Activated CD4-positive, alpha-beta T cell treated with anti-CD3 and anti-CD28 coated beads for 4 hours (primary cell): ENCODE measurements around the gene SPATA32.
"Not testable (repeated sequence)": the region's sequence is repeated elsewhere in the genome, so short reads cannot be mapped to it uniquely, and the experiment has no call there.

ENCODE experiments used
- DNase-seq, 2 donors: peaks; one replicate each; pipeline ENCODE4 v3.0.0-alpha.2; 2020

SPATA32 gene

GRCh38 chr17:45270828-45271418 lies 9.0 kb upstream of the SPATA32 start:
- DNase-seq = peak; percentile 41 to 53

DNA sequence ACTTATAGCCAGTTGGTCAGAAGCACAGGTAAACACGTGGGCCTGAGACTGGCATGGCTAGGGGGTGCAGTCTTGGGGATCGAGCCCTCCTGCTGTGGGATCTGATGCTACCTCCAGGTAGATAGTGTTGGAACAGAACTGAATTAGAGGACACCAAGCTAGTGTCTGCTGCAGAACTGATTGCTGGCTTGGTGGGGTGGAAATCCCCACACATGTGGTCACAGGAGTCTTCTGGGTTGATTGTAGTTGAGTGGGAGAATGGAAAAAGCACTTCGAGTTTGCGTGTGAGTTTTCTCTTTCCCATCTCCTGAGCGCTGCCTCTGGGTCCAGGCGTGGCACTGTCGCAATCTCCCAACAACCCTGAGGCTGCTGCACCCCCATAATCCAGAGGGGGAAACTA lies 8.0 kb upstream of the SPATA32 start:
- DNase-seq = no peak

GRCh38 chr17:45267436-45268055 lies 5.7 kb upstream of the SPATA32 start:
- no peak for DNase-seq

DNA sequence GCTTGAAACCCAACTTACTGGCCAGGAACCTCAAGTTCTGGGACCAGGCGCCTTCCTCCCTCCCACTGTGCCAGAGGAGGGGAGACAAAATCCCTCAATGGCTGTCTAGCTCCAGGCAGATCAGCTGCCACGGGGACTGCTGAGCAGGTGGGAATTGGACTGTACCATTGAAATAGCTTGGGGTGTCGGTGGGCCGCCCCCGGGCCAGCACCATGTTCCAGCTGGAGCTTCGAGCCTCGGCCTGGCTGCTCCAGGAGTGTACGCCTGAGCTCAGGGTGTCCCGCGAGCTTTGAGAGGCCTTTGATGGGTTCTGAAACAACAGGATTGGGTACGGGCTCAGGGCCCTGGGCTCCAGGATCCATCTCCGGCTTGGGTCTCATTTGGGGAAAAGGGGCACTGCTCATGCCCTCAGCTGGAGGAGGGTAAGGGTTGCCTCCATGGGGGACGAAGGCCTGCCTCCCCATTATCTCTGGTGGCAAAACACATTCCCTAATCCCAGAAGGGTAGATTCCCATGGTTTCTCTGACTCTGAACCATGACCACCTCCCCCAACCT lies 4.6 kb upstream of the SPATA32 start:
- DNase-seq = no peak

DNA sequence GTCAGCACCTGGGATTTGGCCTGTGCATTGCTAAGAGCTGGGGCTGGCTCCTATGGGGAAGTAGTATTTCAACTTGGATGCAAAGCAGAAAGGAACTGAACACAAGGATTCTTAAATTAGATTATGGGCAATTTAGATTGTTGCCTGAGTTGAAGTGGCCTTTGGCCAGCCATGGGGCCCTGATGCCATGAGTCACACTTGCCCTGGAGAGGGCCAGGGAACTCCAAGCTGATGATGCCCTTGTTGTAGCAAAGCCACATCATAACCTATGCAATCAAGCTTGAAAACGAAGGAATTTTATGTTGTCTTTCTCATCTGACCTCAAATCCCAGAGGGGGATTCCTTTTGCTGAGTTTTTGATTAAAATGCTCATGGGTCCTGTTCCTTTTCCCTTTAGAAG lies 3.9 kb upstream of the SPATA32 start:
- DNase-seq = no peak

DNA sequence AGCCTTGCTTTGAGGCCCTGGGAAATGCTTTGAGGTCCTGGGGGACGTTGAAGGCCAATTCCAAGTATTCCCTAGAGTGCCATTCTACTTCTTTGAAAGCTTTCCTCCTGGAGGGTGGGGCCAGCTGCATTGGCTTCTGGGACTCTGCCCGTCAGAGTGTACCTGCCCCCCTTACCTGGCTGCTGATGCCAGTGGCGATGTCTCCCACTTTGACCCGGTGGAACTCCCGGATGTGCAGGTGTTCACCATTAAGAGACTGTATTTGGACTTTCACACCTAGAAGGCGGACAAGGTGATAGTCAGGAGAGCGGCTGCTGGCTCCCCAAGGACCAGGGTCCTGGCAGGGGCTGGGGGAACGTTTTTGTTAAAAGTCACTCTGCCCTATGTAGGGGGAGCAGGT lies 3.1 kb upstream of the SPATA32 start:
- DNase-seq = no peak

DNA sequence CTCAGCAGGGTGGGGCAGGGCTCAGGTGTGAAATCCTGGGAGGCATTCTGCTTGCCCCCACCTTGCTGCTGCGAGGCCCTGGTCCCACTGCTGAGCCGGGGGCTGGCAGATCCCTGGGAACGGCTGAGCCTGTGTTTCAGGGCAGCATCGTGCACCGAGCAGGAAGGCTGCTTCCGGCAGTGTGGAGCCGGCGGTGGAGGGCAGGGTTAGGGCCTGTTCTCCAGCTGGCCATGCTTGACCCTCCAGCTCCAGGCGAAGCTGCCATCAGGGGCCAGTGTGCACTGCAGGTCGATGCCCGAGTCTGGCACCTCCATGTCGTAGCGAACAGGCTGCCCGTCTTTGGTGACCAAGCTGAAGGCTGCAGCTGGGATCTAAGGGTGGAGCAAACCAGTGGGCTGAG lies 2.5 kb upstream of the SPATA32 start:
- no peak for DNase-seq

DNA sequence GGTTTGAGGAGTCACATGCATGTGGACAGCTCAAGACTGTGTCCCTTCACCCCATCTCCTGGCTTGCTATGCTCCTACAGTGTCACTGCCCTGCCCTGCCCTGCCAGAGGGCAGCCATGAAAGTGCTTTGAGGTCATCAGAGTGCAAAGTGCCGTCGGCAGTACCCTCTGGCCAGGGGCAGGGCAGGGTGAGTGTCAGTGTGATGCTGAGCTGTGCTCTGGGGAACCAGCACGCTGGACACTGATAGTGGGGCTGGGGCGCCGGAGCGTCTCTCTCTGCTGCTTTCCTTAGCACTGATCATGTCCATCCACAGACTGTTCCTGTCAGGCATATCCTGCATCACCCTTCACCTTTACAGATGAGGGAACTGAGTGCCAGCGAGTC lies 1.6 kb upstream of the SPATA32 start:
- no peak for DNase-seq

DNA sequence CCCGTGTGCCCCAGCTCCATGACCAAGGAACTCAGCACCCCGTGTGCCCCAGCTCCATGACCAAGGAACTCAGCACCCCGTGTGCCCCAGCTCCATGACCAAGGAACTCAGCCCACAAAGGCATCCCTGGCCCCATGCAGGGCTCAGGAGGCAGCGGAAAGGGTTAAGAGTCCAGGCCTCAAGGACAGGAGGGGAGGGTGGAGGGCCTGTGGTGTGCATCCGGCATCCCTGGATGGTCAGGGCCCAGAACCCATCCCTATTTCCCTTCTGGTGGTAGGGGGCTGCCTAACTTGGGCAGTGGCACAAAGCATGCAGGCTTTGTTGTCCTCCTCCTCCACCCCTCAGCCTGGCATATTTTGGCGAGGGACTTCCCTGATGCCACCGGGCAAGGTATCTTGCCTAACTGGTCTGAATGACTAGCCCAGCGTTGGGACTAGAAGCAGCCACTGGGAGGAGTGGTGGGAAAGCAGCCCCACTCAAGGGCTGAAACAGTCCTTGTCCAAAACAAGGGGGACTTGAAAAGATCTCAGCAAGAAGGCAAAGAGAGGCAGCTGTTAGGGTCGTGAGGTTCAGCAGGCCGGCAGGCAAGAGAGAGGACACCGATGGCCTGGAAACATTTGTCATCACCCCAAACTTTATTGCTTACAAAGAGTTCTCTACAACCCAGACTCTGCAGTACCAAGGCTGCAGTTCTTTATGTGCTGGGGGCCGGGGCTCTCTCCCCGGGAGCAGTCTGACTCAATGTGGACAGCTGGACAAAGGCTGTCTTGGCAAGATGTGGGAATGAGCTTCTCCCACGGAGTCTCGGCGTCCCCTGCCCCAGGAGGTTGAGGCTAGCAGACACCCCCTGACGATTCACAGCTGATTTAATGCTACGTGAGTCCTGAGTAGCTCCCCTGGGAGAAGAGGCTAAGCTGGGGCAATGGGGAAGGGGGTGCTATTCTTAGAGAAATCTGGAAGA lies 902 bp upstream of the SPATA32 start:
- no peak for DNase-seq

DNA sequence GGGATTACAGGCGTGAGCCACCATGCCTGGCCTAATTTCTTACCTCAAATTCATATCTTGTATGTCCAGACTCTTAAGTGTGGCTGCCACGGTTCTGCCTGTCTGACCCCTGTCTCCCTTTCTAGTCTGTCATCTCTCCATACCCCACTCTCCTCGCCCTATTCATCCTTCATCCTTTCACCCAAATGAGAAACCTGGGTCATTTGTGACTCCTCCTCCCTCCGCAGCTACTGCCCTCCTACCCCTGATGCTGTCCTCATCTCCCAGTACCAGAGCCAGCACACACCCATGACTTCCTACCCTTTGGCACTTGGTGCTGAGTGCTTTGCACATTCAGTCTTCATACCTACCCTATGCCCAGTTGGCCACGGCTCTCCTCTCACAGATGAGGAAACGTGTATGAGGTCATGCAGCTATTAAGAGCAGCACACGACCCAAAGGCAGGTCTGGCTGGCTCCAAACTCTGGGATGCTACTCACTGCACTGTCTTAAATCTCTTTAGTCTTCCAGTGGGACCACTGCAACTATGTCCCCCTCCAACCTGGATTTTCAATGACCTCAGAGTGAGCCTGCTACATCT lies 1.6 kb downstream of the SPATA32 start:
- no peak for DNase-seq

GRCh38 chr17:45258981-45259380 lies 2.9 kb downstream of the SPATA32 start:
- no peak for DNase-seq

DNA sequence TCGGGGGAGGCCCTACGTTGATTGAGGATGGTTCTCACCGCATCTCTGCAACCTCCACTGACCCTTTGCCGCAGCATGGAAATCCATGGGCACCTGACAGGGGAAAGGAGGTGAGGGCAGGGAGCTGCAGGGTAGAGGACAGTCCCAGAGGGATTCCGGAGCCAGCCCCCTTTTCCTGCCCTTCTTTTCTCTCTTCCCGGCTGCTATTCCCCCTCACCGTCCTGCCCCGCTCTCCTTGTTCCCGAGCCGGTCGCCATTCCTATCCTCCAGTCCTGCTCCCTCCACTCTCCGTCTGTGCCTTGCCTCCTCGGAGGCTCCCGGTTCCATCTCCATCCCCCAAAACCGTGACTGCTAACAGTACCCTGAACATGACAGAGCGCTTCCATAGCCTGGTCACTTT lies 4.8 kb downstream of the SPATA32 start:
- no peak for DNase-seq

GRCh38 chr17:45256114-45256966 lies 5.6 kb downstream of the SPATA32 start:
- peak; percentile 20 to 26 for DNase-seq

- no peak for DNase-seq
Measured at GRCh38 chr17:45255358-45255757, 6.5 kb downstream of the SPATA32 start.

GRCh38 chr17:45253879-45254278 lies 8.0 kb downstream of the SPATA32 start:
- no peak for DNase-seq

- not testable (repeated sequence) for DNase-seq
Measured at GRCh38 chr17:45253237-45253636, 8.7 kb downstream of the SPATA32 start.

DNA sequence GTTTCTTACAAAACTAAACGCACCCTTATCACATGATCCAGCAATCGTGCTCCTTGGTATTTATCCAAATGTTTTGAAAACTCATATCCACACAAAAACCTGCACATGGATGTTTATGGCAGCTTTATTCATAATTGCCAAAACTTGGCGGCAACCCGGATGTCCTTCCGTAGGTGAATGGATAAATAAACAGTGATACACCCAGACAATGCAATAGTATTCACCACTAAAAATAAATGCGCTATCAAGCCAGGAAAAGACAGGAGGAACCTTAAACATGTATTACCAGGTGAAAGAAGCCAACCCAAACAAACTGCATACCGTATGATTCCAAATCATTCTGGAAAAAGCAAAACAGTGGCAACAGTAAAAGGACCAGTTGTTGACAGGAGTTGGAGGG lies 10.0 kb downstream of the SPATA32 start:
- no peak for DNase-seq

DNA sequence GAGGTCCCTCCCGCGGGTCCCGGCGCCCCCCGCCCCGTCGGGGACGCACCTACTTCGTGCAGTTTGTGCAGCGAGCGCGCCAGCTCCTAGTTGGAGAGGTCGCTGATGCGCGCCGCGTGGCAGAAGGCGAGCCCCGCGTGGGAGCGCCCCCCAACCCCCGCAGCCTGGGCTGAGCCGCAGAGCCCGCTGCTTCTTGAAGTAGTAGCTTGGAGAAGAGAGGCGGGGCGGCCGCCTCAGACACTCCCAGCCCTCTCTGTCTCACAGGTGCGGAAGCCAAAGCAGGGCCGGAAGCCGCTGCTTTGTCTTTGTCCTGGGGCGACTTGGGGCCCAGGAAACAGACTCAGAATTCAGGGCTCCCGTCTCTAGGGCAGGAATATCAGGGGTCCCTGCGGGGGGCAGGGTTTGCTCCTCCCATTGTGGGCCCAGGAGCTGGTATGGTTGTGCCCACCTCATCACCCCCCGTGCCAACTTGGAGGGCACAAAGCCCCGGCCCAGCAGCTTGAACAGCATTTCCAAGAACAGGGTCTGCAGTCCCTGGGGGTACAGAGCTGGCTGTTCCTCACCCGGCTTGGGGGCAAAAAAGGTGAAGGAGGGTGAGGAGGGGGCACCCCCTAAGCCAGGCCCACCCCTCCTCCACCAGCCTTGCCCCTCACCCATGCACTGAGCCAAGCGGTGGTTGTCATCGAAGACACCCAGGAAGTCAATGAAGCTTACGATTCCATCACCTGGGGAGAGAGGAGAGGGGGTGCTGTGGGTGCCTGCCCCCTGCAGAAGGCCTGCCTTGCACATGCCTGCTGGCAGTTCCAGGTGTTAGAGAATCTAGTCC lies 13.5 kb downstream of the SPATA32 start:
- peak; percentile 81 to 87 for DNase-seq

GRCh38 chr17:45247429-45248131 lies 14.3 kb downstream of the SPATA32 start:
- peak; percentile 94 to 96 for DNase-seq

- DNase-seq = no peak
Measured at GRCh38 chr17:45246861-45247428, 14.9 kb downstream of the SPATA32 start.
